GM23338 (cell line): ENCODE data around the gene ANKS1B. TPM values are rescaled to one million over a fixed set of nuclear protein-coding genes. Genes with fewer than 3 reads are reported as not detected.

Experiments
- ATAC-seq: fragments of 200-7000 bp; cut with Tn5 transposase; 3 replicates; pipeline ENCODE4 v1.9.1; 2020
- DNase-seq: peaks from one replicate; pipeline ENCODE4 v3.0.0-alpha.2; 2015; ENCODE audit warnings: low spot score
- H2AFZ ChIP-seq: fragments of 200-600 bp; sonication (generic); 2 replicates; pipeline ENCODE4 v1.8.0; 2016; ENCODE audit warnings: antibody characterized with exemption, mild to moderate bottlenecking, moderate library complexity
- H3F3A ChIP-seq: fragments of 200-600 bp; sonication (generic); replicated peaks from 2 replicates; pipeline ENCODE4 v1.8.0; 2017; ENCODE audit warnings: antibody characterized with exemption, mixed run types, low read depth
- H3K27ac ChIP-seq: fragments of 200-600 bp; sonication (generic); 2 replicates; pipeline ENCODE4 v1.6.1; 2016; ENCODE audit warnings: low read depth
- H3K27me3 ChIP-seq: fragments of 200-600 bp; sonication (generic); 2 replicates; pipeline ENCODE4 v1.8.0; 2016; ENCODE audit warnings: mild to moderate bottlenecking, mixed run types, moderate library complexity; ENCODE audit not compliant: insufficient read depth
- H3K36me3 ChIP-seq: fragments of 200-600 bp; sonication (generic); 2 replicates; pipeline ENCODE4 v1.8.0; 2016; ENCODE audit warnings: mild to moderate bottlenecking; ENCODE audit not compliant: insufficient read depth
- H3K4me1 ChIP-seq: fragments of 200-600 bp; sonication (generic); 2 replicates; pipeline ENCODE4 v1.8.0; 2016; ENCODE audit warnings: mild to moderate bottlenecking, moderate library complexity; ENCODE audit not compliant: insufficient read depth
- H3K4me2 ChIP-seq: fragments of 200-600 bp; sonication (generic); 2 replicates; pipeline ENCODE4 v1.7.1; 2017; ENCODE audit warnings: mixed run types
- H3K4me3 ChIP-seq: fragments of 200-600 bp; sonication (generic); 2 replicates; pipeline ENCODE4 v1.6.1; 2016; ENCODE audit warnings: mixed run types
- H3K79me2 ChIP-seq: fragments of 200-600 bp; sonication (generic); replicated peaks from 2 replicates; pipeline ENCODE4 v1.8.0; 2017; ENCODE audit warnings: mild to moderate bottlenecking; ENCODE audit not compliant: insufficient read depth
- H3K9me2 ChIP-seq: fragments of 200-600 bp; sonication (generic); 2 replicates; pipeline ENCODE4 v1.8.0; 2017; ENCODE audit not compliant: insufficient read depth
- H4K20me1 ChIP-seq: fragments of 200-600 bp; sonication (generic); replicated peaks from 2 replicates; pipeline ENCODE4 v1.8.0; 2017; ENCODE audit warnings: mild to moderate bottlenecking; ENCODE audit not compliant: insufficient read depth
- H3K27ac Mint-ChIP-seq: 2 replicates; pipeline ENCODE4 v1.8.0; 2020; ENCODE audit warnings: inconsistent platforms, mild to moderate bottlenecking, moderate library complexity, mixed read lengths
- H3K27me3 Mint-ChIP-seq: 3 replicates; pipeline ENCODE4 v1.8.0; 2022; ENCODE audit warnings: low read depth, mild to moderate bottlenecking, moderate library complexity, mixed read lengths, inconsistent platforms; ENCODE audit not compliant: insufficient read depth, poor library complexity
- H3K36me3 Mint-ChIP-seq: 3 replicates; pipeline ENCODE4 v1.8.0; 2021; ENCODE audit warnings: low read depth, mild to moderate bottlenecking, inconsistent platforms, moderate library complexity, mixed read lengths
- H3K4me1 Mint-ChIP-seq: 3 replicates; pipeline ENCODE4 v1.8.0; 2020; ENCODE audit warnings: mild to moderate bottlenecking, inconsistent platforms, mixed read lengths
- H3K4me3 Mint-ChIP-seq: 3 replicates; pipeline ENCODE4 v1.8.0; 2021; ENCODE audit warnings: moderate library complexity, mild to moderate bottlenecking, inconsistent platforms, mixed read lengths
- H3K9me3 Mint-ChIP-seq: 3 replicates; pipeline ENCODE4 v1.8.0; 2020; ENCODE audit warnings: moderate library complexity, mild to moderate bottlenecking, inconsistent platforms, mixed read lengths
- CREB1 ChIP-seq: fragments of 250-450 bp; sonication (Bioruptor Pico); IDR thresholded peaks from 2 replicates; pipeline ENCODE4 v1.5.0; 2020; ENCODE audit warnings: low read depth, mild to moderate bottlenecking, moderate library complexity
- CTCF ChIP-seq, 2 experiments: fragments of 200-600 bp in 1 of 2; sonication (generic) in 1 of 2; conservative IDR thresholded peaks; 2 replicates each; pipeline versions ENCODE4 v1.5.1 to v1.6.1; 2016 to 2017; ENCODE audit warnings: antibody characterized with exemption in 2 of 2, low read depth in 2 of 2, mild to moderate bottlenecking in 2 of 2, moderate library complexity in 1 of 2
- ETS1 ChIP-seq: IDR thresholded peaks from 2 replicates; pipeline ENCODE4 v1.6.1; 2016; ENCODE audit warnings: antibody characterized with exemption
- EZH2 ChIP-seq: fragments of 200-600 bp; sonication (generic); IDR thresholded peaks from one replicate; pipeline ENCODE4 v1.8.0; 2017; ENCODE audit warnings: antibody characterized with exemption, mild to moderate bottlenecking, low read depth; ENCODE audit not compliant: unreplicated experiment
- EZH2phosphoT487 ChIP-seq: fragments of 200-600 bp; sonication (generic); IDR thresholded peaks from one replicate; pipeline ENCODE4 v1.8.1; 2018; ENCODE audit warnings: antibody characterized with exemption; ENCODE audit not compliant: unreplicated experiment
- JUNB ChIP-seq: IDR thresholded peaks from one replicate; pipeline ENCODE4 v1.6.1; 2016; ENCODE audit warnings: antibody characterized with exemption; ENCODE audit not compliant: unreplicated experiment
- NANOG ChIP-seq: IDR thresholded peaks from 2 replicates; pipeline ENCODE4 v1.6.1; 2016; ENCODE audit warnings: antibody characterized with exemption, borderline replicate concordance
- POLR2AphosphoS5 ChIP-seq: IDR thresholded peaks from 2 replicates; pipeline ENCODE4 v1.6.1; 2016; ENCODE audit warnings: antibody characterized with exemption, low read depth
- REST ChIP-seq: IDR thresholded peaks from one replicate; pipeline ENCODE4 v1.6.1; 2018; ENCODE audit warnings: antibody characterized with exemption; ENCODE audit not compliant: unreplicated experiment
- STAT1 ChIP-seq: IDR thresholded peaks from one replicate; pipeline ENCODE4 v1.6.1; 2016; ENCODE audit warnings: antibody characterized with exemption; ENCODE audit not compliant: unreplicated experiment
- ZNF114 ChIP-seq: fragments of 250-450 bp; sonication (Bioruptor Pico); IDR thresholded peaks from 2 replicates; pipeline ENCODE4 v1.5.0; 2020; ENCODE audit warnings: mild to moderate bottlenecking, moderate library complexity
- ZNF331 ChIP-seq: fragments of 250-450 bp; sonication (Bioruptor Pico); IDR thresholded peaks from 2 replicates; pipeline ENCODE4 v1.5.0; 2020; ENCODE audit warnings: low read depth, mild to moderate bottlenecking, moderate library complexity
- ZNF462 ChIP-seq: fragments of 250-450 bp; sonication (Bioruptor Pico); IDR thresholded peaks from 2 replicates; pipeline ENCODE4 v1.5.0; 2020; ENCODE audit warnings: mild to moderate bottlenecking, moderate library complexity
- polyA plus RNA-seq: library from polyadenylated mRNA; unstranded; fragments of >200 nt; fragmentation: Nextera tagmentation; extraction: Ambion mirVana; gene quantifications from 2 replicates; pipeline ENCODE4 v1.2.1, GENCODE V29; 2016
- total RNA-seq: library from RNA; depleted of rRNA; stranded (reverse); fragments of >200 nt; shearing (Covaris generic); gene quantifications from 2 replicates; pipeline ENCODE4 v1.2.3, GENCODE V29; 2014

The ANKS1B gene
- total and polyA plus RNA-seq, 2 experiments from 2014 or later, result 4.3 to 5.8 TPM

GRCh38 chr12:99259040-99259934, 725.4 kb downstream of the ANKS1B start:
- Mint-ChIP-seq H3K4me3 (no peak overlapping the region), H3K9me3 (no peaks in the 10 kb centered on the region), H3K4me1 (peaks cover 25% of the 10 kb centered on the region), H3K36me3 (peaks cover 5% of the 10 kb centered on the region; the same call in 2 of the 3 replicates), H3K27me3 (no peaks in the 10 kb centered on the region), H3K27ac (0 out of 2 replicates have a peak overlapping the region, but pooled peaks have one; percentile 73)
- H3K79me2 ChIP-seq, result no peaks in the 10 kb centered on the region
- peak overlapping the region; percentile 79; the same call in 1 of the 2 replicates for H2AFZ ChIP-seq
- H3K36me3 ChIP-seq, result no peaks in the 10 kb centered on the region
- H4K20me1 ChIP-seq, result no peaks in the 10 kb centered on the region
- no peak for TF ChIP-seq ZNF462 (CRISPR knock-in tag)
- no peak for TF ChIP-seq ZNF114 (CRISPR knock-in tag)
- TF ChIP-seq JUNB, result no peak
- TF ChIP-seq EZH2, result no peak
- no peak for TF ChIP-seq ETS1
- TF ChIP-seq CREB1 (CRISPR knock-in tag), result no peak
- no peak for TF ChIP-seq REST
- TF ChIP-seq STAT1, result no peak
- no peak for TF ChIP-seq POLR2AphosphoS5
- no peak for TF ChIP-seq NANOG
- TF ChIP-seq EZH2phosphoT487, result no peak
- no peak for TF ChIP-seq ZNF331
- no peak for TF ChIP-seq CTCF (conservative IDR thresholded peaks at IDR 0.05; ENCODE audit: low read depth in 2 of 2)
- H3K9me2 ChIP-seq, result no peaks in the 10 kb centered on the region
- DNase-seq (peak; percentile 21), ATAC-seq (peak; percentile 73)
- H3K27me3 ChIP-seq, result no peaks in the 10 kb centered on the region
- H3K4me3 ChIP-seq, result no peak overlapping the region
- H3K4me1 ChIP-seq, result peaks cover 24% of the 10 kb centered on the region; the same call in 1 of the 2 replicates
- no peak overlapping the region for H3K27ac ChIP-seq
- H3K4me2 ChIP-seq, result no peak overlapping the region
- no peaks in the 10 kb centered on the region for H3F3A ChIP-seq
